DMS53 (cell line): ENCODE data around the gene CSNK1G1.
"Not testable (repeated sequence)": the region's sequence is repeated elsewhere in the genome, so short reads cannot be mapped to it uniquely, and the experiment has no call there.

Experiments used
- DNase-seq: peaks from one replicate; lab custom pipeline; 2025; lab: John Stamatoyannopoulos, UW

Gene CSNK1G1

DNA sequence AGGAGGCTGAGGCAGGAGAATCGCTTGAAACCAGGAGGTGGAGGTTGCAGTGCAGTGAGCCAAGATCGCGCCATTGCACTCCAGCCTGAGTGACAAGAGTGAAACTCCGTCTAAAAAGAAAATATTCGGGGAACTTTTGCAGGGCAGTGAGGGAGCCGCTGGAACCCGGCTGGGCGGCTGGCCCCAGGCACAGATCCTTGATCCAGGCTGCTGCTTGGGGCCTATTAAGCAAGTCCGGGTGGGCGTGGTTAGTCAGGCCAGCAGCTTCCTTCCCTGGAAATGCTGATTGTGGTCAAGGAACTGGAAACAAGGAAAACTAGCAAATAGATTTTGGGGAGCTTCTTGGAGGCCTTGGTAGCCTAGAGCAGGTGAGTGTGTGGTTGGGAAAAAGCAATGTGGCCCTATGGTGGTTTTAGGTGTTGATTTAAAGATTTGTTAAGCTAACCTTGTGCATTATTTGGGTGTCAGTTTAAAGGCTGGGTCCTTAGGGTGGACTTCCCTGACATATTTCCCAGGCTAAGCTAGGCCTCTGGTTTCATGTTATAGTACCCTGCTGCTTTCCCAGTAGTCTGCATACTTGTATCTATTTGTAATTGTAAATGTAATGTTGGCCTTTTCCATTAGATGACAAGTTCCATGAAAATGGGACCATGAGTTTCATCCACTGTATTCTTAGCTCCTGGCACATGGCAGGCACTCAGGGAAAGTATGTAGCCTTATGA, 222.2 kb downstream of the CSNK1G1 start:
- no peak for DNase-seq

DNA sequence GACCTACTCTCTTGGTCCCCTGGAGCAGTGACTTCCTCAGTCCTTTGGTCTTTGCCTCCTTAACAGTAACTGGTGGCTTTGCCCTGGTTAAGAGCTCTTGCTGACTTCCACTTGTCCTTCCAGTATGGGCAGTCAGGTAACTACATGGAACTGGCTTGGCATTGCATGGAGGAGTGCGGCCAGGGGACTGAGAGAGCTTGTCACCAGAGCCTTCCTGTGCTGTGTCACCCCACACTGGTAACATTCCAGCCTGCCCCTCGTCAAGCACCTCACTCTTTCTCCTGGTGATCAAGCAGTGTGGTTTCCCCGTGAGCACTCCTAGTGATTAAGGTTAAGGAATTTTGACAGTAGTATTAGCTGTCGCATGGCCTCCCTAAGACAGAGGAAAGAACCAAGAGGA, 223.8 kb downstream of the CSNK1G1 start:
- DNase-seq, result no peak

DNA sequence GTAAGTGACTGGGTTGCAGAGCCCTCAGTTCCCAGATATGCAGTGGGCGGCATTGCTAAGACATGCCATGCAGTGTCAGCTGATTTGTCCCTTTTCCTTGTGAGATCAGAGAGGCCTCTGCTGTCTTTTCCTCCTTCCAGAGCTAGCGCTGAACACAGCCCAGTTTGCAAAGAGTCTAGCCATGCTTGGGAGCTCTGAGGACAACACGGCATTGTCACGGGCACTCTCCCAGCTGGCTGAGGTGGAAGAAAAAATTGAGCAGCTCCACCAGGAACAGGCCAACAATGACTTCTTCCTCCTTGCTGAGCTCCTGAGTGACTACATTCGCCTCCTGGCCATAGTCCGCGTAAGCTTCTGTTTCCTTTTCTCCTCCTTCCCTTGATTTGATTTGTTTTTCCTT, 224.4 kb downstream of the CSNK1G1 start:
- DNase-seq, result no peak

DNA sequence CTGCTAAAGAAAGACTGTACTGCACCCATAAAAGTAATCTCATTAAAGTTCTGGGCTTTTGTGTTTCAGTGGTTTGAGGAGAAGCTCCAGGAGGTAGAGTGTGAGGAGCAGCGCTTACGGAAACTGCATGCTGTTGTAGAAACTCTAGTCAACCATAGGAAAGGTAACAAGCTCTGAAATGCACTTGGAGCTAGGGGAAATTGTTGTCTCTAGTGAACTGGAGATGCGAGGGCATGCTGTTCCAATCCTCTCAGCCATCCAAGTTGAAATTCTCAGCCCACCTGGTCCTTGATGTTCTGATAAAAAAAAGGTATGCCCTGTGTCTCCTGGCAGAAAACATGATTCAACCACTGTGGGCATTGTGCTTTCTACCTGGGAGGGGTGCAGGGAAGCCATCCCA, 225.8 kb downstream of the CSNK1G1 start:
- DNase-seq, result no peak

DNA sequence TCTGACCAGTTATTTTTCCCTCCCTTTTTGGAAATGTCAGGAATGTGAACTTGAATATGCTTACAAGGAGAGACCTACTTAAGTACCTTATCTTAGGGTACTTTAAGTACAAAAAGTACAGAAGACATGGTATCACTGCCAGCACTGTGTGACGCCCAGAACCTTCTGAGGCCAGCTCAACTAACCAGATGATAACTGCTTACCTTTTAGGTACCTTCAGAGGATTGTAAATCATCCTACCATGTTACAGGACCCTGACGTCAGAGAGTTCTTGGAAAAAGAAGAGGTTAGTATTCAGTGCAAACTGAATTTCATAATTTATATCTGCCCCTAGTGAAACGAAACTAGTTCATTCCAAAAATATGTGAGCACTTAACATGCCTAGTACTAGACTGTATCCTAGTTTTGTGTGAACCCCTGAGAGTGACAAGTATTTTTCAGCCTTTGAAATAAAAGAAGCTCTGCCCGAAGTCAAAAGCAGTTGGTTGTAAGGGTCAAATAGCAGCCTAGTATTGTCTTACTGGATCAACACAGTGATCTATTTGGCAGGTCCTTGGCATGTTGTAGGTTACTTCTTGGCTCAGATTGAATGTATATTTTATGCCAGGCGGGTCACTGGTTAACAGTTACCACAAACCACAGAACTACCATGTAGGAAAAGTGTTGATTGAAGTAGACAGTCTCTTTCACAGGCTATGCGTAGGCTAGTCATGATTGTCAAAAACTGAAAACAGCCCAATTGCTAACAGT, 228.3 kb downstream of the CSNK1G1 start:
- no peak for DNase-seq

DNA sequence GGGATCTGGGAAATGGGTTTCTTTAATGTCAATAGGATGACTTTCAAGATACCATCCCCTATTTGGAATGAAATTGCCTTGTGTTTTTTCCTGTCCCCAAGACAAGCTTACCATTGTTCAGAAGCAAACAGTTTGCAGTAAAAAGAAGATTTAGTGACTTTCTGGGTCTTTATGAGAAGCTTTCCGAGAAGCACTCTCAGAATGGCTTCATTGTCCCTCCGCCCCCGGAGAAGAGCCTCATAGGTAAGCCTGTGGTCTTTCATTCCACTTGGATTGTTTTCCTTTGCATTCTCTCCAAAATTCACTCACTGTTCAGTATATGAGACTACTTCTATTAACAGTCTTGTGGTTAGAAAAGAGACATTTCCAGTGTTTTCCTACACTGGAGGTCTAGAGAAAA, 230.0 kb downstream of the CSNK1G1 start:
- no peak for DNase-seq

DNA sequence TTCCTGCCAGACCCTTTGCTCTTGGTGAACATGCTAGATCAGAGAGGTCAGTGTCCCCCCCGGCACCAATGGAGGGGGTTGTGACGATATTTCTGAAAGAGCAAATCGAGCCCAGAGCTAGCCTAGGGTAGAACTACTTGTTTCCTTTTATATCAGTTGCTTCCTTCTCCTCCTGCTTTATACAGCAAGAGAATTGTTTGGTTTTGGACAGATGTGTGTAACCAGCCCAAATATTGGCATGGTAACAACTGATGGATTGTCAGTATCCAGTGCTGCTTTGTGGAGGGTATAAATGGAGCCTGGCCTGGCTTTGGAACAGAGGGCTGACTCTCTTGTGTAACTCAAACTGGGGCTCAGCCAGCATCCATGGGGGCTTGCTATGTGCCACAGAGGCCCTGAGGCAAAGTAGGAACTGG, 233.0 kb downstream of the CSNK1G1 start:
- no peak for DNase-seq

DNA sequence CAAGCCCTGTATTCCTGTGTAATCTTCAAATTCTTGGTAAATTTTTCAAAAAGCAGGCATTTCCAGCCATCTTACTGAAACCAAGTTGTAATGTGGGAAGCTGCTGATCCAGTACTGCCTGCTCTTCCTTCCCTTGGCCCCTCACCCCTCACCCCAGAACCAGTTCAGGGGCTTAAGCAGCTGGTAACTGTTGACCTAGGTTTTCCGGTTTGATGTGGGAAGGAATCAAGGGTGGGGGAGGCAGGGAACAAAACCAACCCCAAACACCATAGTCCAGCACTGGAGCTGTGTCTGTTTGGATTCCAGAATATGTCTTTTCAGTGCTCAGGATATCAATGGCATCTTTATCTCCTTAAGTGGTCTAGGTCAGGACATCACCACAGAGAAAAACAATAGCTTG, 233.5 kb downstream of the CSNK1G1 start:
- DNase-seq, result no peak

DNA sequence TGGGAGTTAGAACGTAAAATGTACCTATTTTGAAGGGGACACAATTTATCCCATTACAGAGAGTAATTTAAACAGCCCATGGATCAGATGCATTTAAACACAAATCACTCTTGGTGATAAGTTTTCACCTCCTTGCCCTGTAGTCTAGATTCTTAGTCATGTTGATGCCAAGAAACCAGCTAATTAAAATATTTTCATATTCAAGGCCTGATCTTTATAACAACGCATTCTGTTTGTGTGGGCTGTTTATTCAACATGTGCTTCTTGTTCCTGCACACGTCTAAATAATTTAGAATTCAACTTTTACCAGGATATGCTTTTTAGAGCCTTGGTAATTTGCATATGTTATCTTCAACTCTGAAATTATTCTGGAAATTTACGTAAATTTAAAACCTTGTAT, 234.4 kb downstream of the CSNK1G1 start:
- DNase-seq, result no peak

DNA sequence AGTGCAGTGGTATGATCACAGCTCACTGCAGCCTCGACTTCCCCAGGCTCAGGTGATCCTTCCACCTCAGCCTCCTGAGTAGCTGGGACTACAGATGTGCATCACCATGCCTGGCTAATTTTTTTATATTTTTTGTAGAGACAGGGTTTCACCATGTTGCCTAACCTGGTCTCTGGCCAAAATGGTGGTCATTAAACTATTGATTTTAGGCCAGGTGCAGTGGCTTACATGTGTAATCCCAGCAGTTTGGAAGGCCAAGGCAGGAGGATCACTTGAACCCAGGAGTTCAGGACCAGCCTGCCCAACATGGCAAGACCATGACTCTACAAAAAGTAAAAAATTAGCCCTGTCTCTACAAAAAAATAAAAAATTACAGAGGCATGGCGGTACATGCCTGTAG, 235.7 kb downstream of the CSNK1G1 start:
- not testable (repeated sequence) for DNase-seq

DNA sequence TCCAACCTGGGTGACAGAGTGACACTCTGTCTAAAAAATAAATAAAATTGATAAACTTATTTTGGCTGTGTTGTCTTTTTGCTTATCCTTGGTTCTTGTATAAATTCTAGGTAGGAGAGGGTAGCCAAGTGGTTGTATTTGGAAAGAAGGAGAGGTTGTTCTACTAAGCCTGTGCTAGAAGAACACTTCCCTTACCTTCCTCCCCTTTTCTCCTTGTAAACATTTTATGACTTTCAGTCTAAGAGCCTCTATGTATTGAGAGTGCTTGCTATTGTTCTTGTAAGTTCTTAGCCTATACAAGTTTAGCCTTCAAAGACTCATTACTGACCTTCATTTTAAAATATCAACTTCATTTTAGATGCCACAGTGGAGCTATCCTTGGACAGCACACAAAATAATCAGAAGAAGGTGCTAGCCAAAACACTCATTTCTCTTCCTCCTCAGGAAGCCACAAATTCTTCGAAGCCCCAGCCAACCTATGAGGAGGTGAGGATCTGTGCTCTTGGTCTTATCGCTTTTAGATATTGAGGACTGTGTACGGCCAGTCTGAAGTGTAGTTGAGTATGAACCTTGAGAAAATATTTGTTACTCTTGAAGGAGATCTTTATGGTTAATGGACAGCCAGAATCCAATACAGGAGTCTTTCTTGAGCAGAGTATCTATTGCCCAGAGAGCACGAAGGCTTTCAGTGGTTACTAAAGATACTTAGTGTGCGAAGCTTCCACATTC, 238.1 kb downstream of the CSNK1G1 start:
- no peak for DNase-seq
